ENCODE data around the gene GPATCH4.
A peak's percentile ranks its signal among the peaks of the same experiment; 100 is the strongest.

The GPATCH4 gene

DNA sequence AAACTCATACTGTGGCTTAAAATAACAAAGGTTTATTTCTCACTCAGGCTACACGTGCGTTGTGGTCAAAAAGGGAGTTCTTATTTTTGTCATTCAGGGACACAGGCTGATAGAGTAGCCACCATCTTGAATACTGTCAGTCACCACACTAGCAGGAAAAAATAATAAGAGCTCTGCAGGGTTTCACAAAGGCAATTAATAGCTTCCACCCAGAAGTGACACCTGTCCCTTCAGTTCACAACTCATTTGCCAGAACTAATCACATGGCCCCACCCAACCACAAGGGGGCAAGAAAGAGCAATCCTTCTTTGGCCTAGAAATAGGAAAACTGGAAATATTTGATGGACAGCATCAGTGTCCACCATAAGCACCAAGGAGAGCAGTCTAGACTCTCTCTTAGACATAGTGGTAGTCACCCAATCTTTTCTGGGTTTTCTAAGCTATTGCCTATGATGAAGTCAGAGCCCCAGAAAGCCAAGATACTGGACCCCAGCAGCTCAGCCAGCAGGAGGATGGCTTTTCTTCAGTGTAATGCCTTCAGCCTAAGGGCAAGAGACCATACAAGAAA, 26.1 kb upstream of the GPATCH4 start:
- no peak overlapping the region for H3K4me3 ChIP-seq (ENCODE audit: insufficient read depth, low read depth, low read length)
- H3K27ac ChIP-seq (ENCODE audit: insufficient read depth, low read depth, low read length, poor library complexity, severe bottlenecking) = no peak overlapping the region
- H3K36me3 ChIP-seq (ENCODE audit: control insufficient read depth, insufficient read depth, low read length) = no peaks in the 10 kb centered on the region
- peaks cover 9% of the 10 kb centered on the region for H3K4me1 ChIP-seq (ENCODE audit: control insufficient read depth, insufficient read depth, low read length)
- no peaks in the 10 kb centered on the region for H3K9me3 ChIP-seq (ENCODE audit: control insufficient read depth, low read length)
- WGBS, 2 experiments = 82 to 86% methylated on average over 2 of the region's 2 CpGs
- peaks cover 71% of the 10 kb centered on the region for H3K27me3 ChIP-seq (ENCODE audit: control insufficient read depth, insufficient read depth, low read length, poor library complexity, severe bottlenecking)

DNA sequence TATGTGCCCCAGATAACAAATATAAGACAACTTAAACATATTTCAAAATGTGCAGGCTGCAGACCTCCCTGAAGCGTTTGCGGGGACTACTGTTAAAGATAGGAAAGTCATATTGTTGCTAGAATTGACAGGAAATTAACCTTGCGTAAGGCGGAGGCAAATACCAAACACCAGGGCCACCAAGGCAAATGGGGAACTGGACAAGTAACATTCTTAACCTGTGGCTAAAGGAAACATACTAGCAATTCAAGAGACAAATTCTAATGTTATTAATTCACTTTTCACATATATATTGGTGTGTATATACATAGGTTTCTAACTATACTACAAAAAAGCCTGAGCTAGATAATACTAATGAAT, 24.8 kb upstream of the GPATCH4 start:
- Histone ChIP-seq H3K9me3 (ENCODE audit: control insufficient read depth, low read length) (no peaks in the 10 kb centered on the region), H3K27ac (ENCODE audit: insufficient read depth, low read depth, low read length, poor library complexity, severe bottlenecking) (no peak overlapping the region), H3K4me1 (ENCODE audit: control insufficient read depth, insufficient read depth, low read length) (peaks cover 9% of the 10 kb centered on the region), H3K4me3 (ENCODE audit: insufficient read depth, low read depth, low read length) (no peak overlapping the region), H3K27me3 (ENCODE audit: control insufficient read depth, insufficient read depth, low read length, poor library complexity, severe bottlenecking) (peaks cover 73% of the 10 kb centered on the region), H3K36me3 (ENCODE audit: control insufficient read depth, insufficient read depth, low read length) (no peaks in the 10 kb centered on the region)
- WGBS, 2 experiments = 48 to 49% methylated on average over 4 of the region's 4 CpGs

DNA sequence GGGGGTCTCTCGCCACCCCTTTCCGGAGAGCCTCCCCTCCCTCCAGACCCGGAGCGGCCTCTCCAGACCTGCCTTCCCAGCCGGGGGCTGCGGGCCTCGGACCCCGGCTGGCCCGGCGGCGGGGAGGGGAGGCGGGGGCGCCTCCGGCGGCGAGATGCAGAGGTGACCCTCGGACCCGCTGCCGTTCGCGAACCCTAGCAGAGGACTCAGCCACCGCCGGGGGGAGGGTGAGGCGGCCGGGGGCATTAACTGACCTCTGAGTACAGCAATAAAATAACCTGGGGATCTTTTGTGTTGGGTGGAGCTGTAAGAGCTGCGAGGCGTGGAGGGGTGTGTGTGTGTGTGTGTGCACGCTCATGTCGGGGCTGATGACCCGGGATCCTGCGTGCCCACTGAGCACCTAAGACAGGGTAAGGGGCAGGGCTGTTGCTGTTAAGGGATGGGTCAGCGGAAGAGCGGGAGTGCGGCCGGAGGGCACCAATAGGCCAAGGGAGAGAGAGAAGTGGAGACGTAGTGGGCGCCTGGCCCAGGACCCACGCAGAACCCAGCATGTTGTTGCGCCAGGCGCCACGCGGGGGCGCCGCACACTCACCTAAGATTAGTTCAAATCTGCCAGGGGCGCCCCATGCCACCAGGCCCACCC, 24.3 kb upstream of the GPATCH4 start:
- Histone ChIP-seq H3K27me3 (ENCODE audit: control insufficient read depth, insufficient read depth, low read length, poor library complexity, severe bottlenecking) (peaks cover 73% of the 10 kb centered on the region), H3K4me3 (ENCODE audit: insufficient read depth, low read depth, low read length) (peak overlapping the region; percentile 0), H3K27ac (ENCODE audit: insufficient read depth, low read depth, low read length, poor library complexity, severe bottlenecking) (no peak overlapping the region), H3K9me3 (ENCODE audit: control insufficient read depth, low read length) (no peaks in the 10 kb centered on the region), H3K36me3 (ENCODE audit: control insufficient read depth, insufficient read depth, low read length) (no peaks in the 10 kb centered on the region), H3K4me1 (ENCODE audit: control insufficient read depth, insufficient read depth, low read length) (peaks cover 9% of the 10 kb centered on the region)
- WGBS, 2 experiments = 2 to 4% methylated on average over 45 of the region's 45 CpGs

DNA sequence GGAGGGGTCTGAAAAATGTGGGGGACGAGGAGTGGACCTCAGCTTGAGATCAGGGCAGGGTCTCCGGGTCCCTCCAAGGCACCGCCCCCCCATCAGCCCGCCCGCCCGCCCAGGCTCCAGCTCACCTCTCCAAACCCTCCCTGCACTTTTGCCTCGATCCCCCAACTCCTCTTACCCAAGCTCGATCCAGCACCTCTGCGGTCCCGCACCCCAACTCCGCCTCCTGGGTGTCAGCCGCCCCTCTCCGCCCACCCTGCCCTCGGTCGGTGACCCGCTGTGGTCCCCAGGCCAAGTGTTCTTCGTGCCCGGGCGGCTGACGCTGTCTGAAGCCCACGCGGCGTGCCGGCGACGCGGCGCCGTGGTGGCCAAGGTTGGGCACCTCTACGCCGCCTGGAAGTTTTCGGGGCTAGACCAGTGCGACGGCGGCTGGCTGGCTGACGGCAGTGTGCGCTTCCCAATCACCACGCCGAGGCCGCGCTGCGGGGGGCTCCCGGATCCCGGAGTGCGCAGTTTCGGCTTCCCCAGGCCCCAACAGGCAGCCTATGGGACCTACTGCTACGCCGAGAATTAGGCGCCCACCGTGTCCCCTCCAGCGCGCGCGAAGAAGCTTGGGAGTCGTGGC, 23.6 kb upstream of the GPATCH4 start:
- H3K36me3 ChIP-seq (ENCODE audit: control insufficient read depth, insufficient read depth, low read length) = no peaks in the 10 kb centered on the region
- peaks cover 9% of the 10 kb centered on the region for H3K4me1 ChIP-seq (ENCODE audit: control insufficient read depth, insufficient read depth, low read length)
- no peak overlapping the region for H3K27ac ChIP-seq (ENCODE audit: insufficient read depth, low read depth, low read length, poor library complexity, severe bottlenecking)
- WGBS, 2 experiments = 2 to 3% methylated on average over 52 of the region's 55 CpGs
- peaks cover 76% of the 10 kb centered on the region for H3K27me3 ChIP-seq (ENCODE audit: control insufficient read depth, insufficient read depth, low read length, poor library complexity, severe bottlenecking)
- H3K9me3 ChIP-seq (ENCODE audit: control insufficient read depth, low read length) = no peaks in the 10 kb centered on the region
- H3K4me3 ChIP-seq (ENCODE audit: insufficient read depth, low read depth, low read length) = peak overlapping the region; percentile 32

DNA sequence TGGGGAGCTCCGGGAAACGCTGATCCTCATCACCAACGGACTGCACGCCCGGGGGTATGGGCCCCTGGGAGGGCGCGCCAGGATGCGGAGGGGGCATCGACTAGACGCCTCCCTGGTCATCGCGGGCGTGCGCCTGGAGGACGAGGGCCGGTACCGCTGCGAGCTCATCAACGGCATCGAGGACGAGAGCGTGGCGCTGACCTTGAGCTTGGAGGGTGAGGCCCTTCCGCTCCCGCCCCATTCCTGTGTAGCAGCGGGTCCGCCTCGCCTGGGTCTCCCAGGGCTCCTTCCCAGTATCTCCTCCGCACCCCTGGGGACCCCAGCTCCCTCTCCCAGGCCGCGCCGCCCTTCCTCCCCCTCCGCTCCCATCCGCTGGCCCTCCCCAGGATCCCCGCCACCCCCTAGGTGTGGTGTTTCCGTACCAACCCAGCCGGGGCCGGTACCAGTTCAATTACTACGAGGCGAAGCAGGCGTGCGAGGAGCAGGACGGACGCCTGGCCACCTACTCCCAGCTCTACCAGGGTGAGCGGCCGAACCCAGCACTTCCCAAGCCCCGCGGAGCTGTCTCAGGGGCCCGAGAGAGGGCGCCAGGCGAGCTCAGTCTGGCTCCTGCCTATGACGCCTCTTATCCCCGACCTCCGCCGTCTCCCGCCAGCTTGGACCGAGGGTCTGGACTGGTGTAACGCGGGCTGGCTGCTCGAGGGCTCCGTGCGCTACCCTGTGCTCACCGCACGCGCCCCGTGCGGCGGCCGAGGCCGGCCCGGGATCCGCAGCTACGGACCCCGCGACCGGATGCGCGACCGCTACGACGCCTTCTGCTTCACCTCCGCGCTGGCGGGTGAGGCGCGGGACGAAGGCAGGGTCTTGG, 22.9 kb upstream of the GPATCH4 start:
- Histone ChIP-seq H3K27me3 (ENCODE audit: control insufficient read depth, insufficient read depth, low read length, poor library complexity, severe bottlenecking) (peaks cover 83% of the 10 kb centered on the region), H3K4me3 (ENCODE audit: insufficient read depth, low read depth, low read length) (peak overlapping the region; percentile 32), H3K36me3 (ENCODE audit: control insufficient read depth, insufficient read depth, low read length) (no peaks in the 10 kb centered on the region), H3K4me1 (ENCODE audit: control insufficient read depth, insufficient read depth, low read length) (peaks cover 9% of the 10 kb centered on the region), H3K9me3 (ENCODE audit: control insufficient read depth, low read length) (no peaks in the 10 kb centered on the region), H3K27ac (ENCODE audit: insufficient read depth, low read depth, low read length, poor library complexity, severe bottlenecking) (no peak overlapping the region)
- 2 to 3% methylated on average over 87 of the region's 87 CpGs for WGBS, 2 experiments

DNA sequence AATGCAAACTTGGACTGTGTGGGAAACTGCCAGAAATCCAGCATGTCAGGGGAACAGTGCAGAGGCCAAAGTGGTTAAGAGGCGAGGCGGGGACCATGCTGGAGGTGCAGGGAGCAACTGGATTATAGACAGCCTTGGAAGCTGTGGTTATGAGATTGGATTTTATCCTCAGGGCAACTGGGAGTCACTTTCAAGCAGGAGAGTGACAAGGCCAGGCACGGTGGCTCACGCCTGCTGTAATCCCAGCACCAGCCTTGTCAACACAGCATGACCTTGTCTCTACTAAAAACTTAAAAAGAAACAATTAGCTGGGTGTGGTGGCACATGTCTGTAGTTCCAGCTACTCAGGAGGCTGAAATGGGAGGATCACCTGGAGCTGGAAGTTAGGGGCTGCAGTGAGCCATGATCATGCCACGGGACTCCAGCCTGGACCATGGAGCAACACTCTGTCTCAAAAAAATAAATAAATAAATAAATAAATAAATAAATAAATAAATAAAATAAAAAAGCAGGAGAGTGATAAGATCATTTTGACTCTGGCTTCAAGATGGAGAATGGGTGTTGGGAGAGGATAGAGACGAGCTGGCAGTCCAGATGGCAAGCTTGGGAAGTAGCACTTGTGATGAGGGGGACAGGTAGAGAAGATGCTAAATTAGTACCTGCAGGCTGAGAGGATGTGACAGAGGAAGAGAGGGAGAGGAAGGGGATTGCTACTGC, 21.5 kb upstream of the GPATCH4 start:
- peaks cover 88% of the 10 kb centered on the region for H3K27me3 ChIP-seq (ENCODE audit: control insufficient read depth, insufficient read depth, low read length, poor library complexity, severe bottlenecking)
- H3K9me3 ChIP-seq (ENCODE audit: control insufficient read depth, low read length) = no peaks in the 10 kb centered on the region
- 66 to 71% methylated on average over 5 of the region's 6 CpGs for WGBS, 2 experiments
- H3K4me1 ChIP-seq (ENCODE audit: control insufficient read depth, insufficient read depth, low read length) = peaks cover 9% of the 10 kb centered on the region
- no peaks in the 10 kb centered on the region for H3K36me3 ChIP-seq (ENCODE audit: control insufficient read depth, insufficient read depth, low read length)
- H3K4me3 ChIP-seq (ENCODE audit: insufficient read depth, low read depth, low read length) = no peak overlapping the region
- H3K27ac ChIP-seq (ENCODE audit: insufficient read depth, low read depth, low read length, poor library complexity, severe bottlenecking) = no peak overlapping the region

DNA sequence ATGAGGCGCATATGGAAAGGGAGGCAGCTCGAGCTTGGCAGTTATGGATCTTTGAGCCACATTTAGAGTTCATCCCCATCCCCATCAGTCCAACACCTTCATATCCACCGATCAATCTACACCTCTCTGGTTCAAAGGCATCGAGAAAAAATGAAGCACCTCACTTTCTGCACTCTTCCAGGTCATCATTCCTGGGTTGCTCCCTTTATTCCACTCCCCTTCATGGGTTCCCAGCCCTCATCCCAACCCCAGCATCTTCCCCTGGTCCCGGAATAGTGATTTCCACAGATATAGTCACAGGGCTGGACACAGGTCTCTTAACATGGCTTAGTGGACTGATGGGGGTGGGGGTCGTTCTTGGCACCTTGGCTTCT, 18.3 kb upstream of the GPATCH4 start:
- Histone ChIP-seq H3K9me3 (ENCODE audit: control insufficient read depth, low read length) (no peaks in the 10 kb centered on the region), H3K4me3 (ENCODE audit: insufficient read depth, low read depth, low read length) (no peak overlapping the region), H3K4me1 (ENCODE audit: control insufficient read depth, insufficient read depth, low read length) (peaks cover 5% of the 10 kb centered on the region), H3K36me3 (ENCODE audit: control insufficient read depth, insufficient read depth, low read length) (no peaks in the 10 kb centered on the region), H3K27me3 (ENCODE audit: control insufficient read depth, insufficient read depth, low read length, poor library complexity, severe bottlenecking) (peaks cover 63% of the 10 kb centered on the region), H3K27ac (ENCODE audit: insufficient read depth, low read depth, low read length, poor library complexity, severe bottlenecking) (no peak overlapping the region)
- WGBS, 2 experiments = 30 to 33% methylated on average over 6 of the region's 6 CpGs

DNA sequence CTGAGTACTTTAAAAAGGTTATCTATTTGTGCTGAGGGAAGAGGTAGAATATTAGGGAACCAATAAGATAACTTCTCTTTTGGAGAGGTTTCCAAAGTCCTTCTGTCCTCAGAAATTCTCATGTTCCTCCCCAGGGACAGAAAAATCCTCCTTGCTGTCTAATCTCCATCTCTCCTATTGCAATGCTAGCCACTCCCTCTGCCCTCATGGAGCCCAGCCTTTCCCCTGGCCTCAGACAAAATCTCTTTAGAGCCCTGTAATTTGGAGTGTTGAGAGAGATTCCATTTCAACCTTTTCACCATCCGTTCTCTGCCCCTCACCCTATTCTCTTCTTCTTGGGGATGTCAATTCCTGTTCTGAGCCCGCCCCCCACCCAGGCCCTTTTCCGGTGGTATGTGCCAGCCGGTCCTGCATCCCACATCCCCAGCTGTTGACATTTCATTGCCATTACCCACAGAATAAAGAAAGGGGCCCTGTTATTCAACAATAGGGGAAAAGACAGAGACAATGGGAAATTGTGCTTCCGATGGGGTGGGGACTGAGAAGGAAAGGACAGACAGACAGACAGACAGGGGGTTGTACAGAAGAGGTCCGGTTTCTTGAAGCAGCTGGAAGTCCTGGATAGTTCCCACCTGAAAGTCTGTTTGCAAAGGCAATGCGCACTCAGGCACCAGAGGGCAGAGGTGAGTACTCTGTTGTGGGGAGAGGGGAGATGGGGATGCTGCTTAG, 17.7 kb upstream of the GPATCH4 start, which contains the start of gene HAPLN2:
Gene HAPLN2 (plus strand): TSS at position 563 of the 729 bp plus-strand sequence. CDS start 4,076 bp downstream, outside the sequence.
- no peaks in the 10 kb centered on the region for H3K9me3 ChIP-seq (ENCODE audit: control insufficient read depth, low read length)
- 7 to 10% methylated on average over 7 of the region's 7 CpGs for WGBS, 2 experiments

DNA sequence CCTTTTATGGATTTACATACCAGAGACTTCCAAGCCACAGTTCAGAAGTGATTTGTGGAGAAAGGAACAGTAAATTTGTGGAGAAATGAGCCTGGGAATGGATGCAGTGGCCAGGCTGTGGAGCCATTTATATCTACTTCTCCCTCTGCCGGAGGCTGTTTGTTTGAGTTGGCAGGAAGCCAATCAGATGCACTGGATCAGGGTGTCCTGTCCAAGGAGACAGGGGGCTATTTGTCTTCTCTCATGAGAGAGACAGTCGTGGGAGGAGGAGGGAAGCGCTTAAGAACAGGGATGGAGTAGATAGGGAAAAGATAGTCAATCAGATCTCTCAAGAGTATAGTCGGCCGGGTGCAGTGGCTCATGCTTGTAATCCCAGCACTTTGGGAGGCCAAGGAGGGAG, 15.2 kb upstream of the GPATCH4 start:
- peaks cover 32% of the 10 kb centered on the region for H3K27me3 ChIP-seq (ENCODE audit: control insufficient read depth, insufficient read depth, low read length, poor library complexity, severe bottlenecking)
- H3K36me3 ChIP-seq (ENCODE audit: control insufficient read depth, insufficient read depth, low read length) = no peaks in the 10 kb centered on the region
- H3K4me3 ChIP-seq (ENCODE audit: insufficient read depth, low read depth, low read length) = no peak overlapping the region
- no peaks in the 10 kb centered on the region for H3K9me3 ChIP-seq (ENCODE audit: control insufficient read depth, low read length)
- H3K4me1 ChIP-seq (ENCODE audit: control insufficient read depth, insufficient read depth, low read length) = no peaks in the 10 kb centered on the region
- WGBS, 2 experiments = 71 to 73% methylated on average over 5 of the region's 5 CpGs
- H3K27ac ChIP-seq (ENCODE audit: insufficient read depth, low read depth, low read length, poor library complexity, severe bottlenecking) = no peak overlapping the region

More for the DNA sequence above, 17.7 kb upstream of the GPATCH4 start, which contains the start of gene HAPLN2:
- Histone ChIP-seq H3K36me3 (ENCODE audit: control insufficient read depth, insufficient read depth, low read length) (no peaks in the 10 kb centered on the region), H3K27me3 (ENCODE audit: control insufficient read depth, insufficient read depth, low read length, poor library complexity, severe bottlenecking) (peaks cover 58% of the 10 kb centered on the region), H3K27ac (ENCODE audit: insufficient read depth, low read depth, low read length, poor library complexity, severe bottlenecking) (no peak within 1 kb of the TSS), H3K4me3 (ENCODE audit: insufficient read depth, low read depth, low read length) (no peak within 1 kb of the TSS), H3K4me1 (ENCODE audit: control insufficient read depth, insufficient read depth, low read length) (no peaks in the 10 kb centered on the region)

Data from ectodermal cell (in vitro differentiated cells).